Mesendoderm (in vitro differentiated cells): Measurements from ENCODE around the gene EIF4G2. TPM values are rescaled to one million over a fixed set of nuclear protein-coding genes. Genes with fewer than 3 reads are reported as not detected.

Experiments
- DNase-seq: peaks from one replicate; pipeline ENCODE4 v3.0.0; 2013
- H2AK5ac ChIP-seq: 2 replicates; pipeline ENCODE4 v1.6.1; 2013; ENCODE audit warnings: low read length, inconsistent platforms
- H2BK120ac ChIP-seq: 2 replicates; pipeline ENCODE4 v1.6.1; 2013; ENCODE audit warnings: low read depth, mild to moderate bottlenecking, low read length, moderate library complexity, mixed read lengths
- H2BK15ac ChIP-seq: replicated peaks from 2 replicates; pipeline ENCODE4 v1.6.1; 2013; ENCODE audit warnings: low read depth, mild to moderate bottlenecking, moderate library complexity
- H2BK5ac ChIP-seq: 2 replicates; pipeline ENCODE4 v1.6.1; 2013; ENCODE audit warnings: low read length, inconsistent platforms
- H3K18ac ChIP-seq: 2 replicates; pipeline ENCODE4 v1.6.1; 2013; ENCODE audit warnings: mild to moderate bottlenecking, low read length, mixed read lengths
- H3K23ac ChIP-seq: one replicate; pipeline ENCODE4 v1.6.1; 2013; ENCODE audit warnings: low read length
- H3K27ac ChIP-seq: 2 replicates; pipeline ENCODE4 v1.5.1; 2013; ENCODE audit warnings: low read depth, mild to moderate bottlenecking, inconsistent platforms, low read length, moderate library complexity
- H3K27me3 ChIP-seq: 2 replicates; pipeline ENCODE4 v1.6.1; 2013; ENCODE audit warnings: low read length, control low read depth, mild to moderate bottlenecking, inconsistent platforms; ENCODE audit not compliant: insufficient read depth, poor library complexity
- H3K36me3 ChIP-seq: 2 replicates; pipeline ENCODE4 v1.6.1; 2013; ENCODE audit warnings: low read length, inconsistent platforms; ENCODE audit not compliant: control insufficient read depth, insufficient read depth
- H3K4ac ChIP-seq: one replicate; pipeline ENCODE4 v1.6.1; 2013; ENCODE audit warnings: low read depth, mild to moderate bottlenecking, low read length, moderate library complexity
- H3K4me1 ChIP-seq: 2 replicates; pipeline ENCODE4 v1.6.1; 2013; ENCODE audit warnings: low read depth, low read length, inconsistent platforms; ENCODE audit not compliant: control insufficient read depth
- H3K4me2 ChIP-seq: 2 replicates; pipeline ENCODE4 v1.6.1; 2013; ENCODE audit warnings: low read length
- H3K4me3 ChIP-seq: 2 replicates; pipeline ENCODE4 v1.5.1; 2013; ENCODE audit warnings: mild to moderate bottlenecking, low read length
- H3K56ac ChIP-seq: one replicate; pipeline ENCODE4 v1.6.1; 2013; ENCODE audit warnings: low read length
- H3K79me1 ChIP-seq: 2 replicates; pipeline ENCODE4 v1.6.1; 2013; ENCODE audit warnings: low read length, inconsistent platforms
- H3K79me2 ChIP-seq: 2 replicates; pipeline ENCODE4 v1.6.1; 2013; ENCODE audit warnings: mild to moderate bottlenecking, low read length; ENCODE audit not compliant: control insufficient read depth, insufficient read depth
- H3K9ac ChIP-seq: 2 replicates; pipeline ENCODE4 v1.6.1; 2013; ENCODE audit warnings: low read length, inconsistent platforms
- H4K5ac ChIP-seq: one replicate; pipeline ENCODE4 v1.6.1; 2013; ENCODE audit warnings: low read length
- H4K8ac ChIP-seq: one replicate; pipeline ENCODE4 v1.6.1; 2013; ENCODE audit warnings: low read depth, mild to moderate bottlenecking, control low read depth, low read length, moderate library complexity
- small RNA-seq: library from polyadenylated mRNA; stranded (forward); fragments of <200 nt; extraction: miRNeasy Mini kit (QIAGEN cat#:217004); gene quantifications from one replicate; pipeline ENCODE3, GENCODE V24; 2013; ENCODE audit not compliant: insufficient read depth

EIF4G2 gene

GRCh38 chr11:10747733-10748132 lies 61.0 kb downstream of the EIF4G2 start:
- Histone ChIP-seq H3K79me1 (peaks cover 2% of the 10 kb centered on the region), H3K9ac (no peak overlapping the region), H3K4me3 (no peak overlapping the region), H3K18ac (no peak overlapping the region), H3K36me3 (no peaks in the 10 kb centered on the region), H3K4me2 (no peak overlapping the region), H2BK15ac (no peak overlapping the region), H2BK5ac (no peak overlapping the region), H2AK5ac (no peak overlapping the region), H4K5ac (no peak overlapping the region), H3K4me1 (peaks cover 2% of the 10 kb centered on the region), H3K23ac (no peak overlapping the region), H4K8ac (no peak overlapping the region), H3K56ac (no peak overlapping the region), H3K27me3 (no peaks in the 10 kb centered on the region), H3K4ac (no peak overlapping the region), H3K27ac (no peak overlapping the region), H3K79me2 (peaks cover 9% of the 10 kb centered on the region), H2BK120ac (no peak overlapping the region)
- peak; percentile 32 for DNase-seq

Small RNAs within 50 kb of the gene (small RNA-seq; reads per million reads assigned to genes)
- gene SNORD97, result not detected
